ENCODE data around the gene FBXW10.
A peak's percentile ranks its signal among the peaks of the same experiment; 100 is the strongest.
"Not testable (repeated sequence)": the region's sequence is repeated elsewhere in the genome, so short reads cannot be mapped to it uniquely, and the experiment has no call there.

FBXW10 gene

GRCh38 chr17:18743699-18744421 is at the start of gene FBXW10:
FBXW10 (plus strand) TSS chr17:18744054; CDS start chr17:18744245, 191 bp downstream.
- DNase-seq: peak; percentile 17

- DNase-seq: not testable (repeated sequence)
Observed at GRCh38 chr17:18695143-18695542, 48.7 kb upstream of the FBXW10 start.

GRCh38 chr17:18698473-18699103 is 45.3 kb upstream of the FBXW10 start:
- DNase-seq: not testable (repeated sequence)

- DNase-seq: not testable (repeated sequence)
Observed at GRCh38 chr17:18705955-18706354, 37.9 kb upstream of the FBXW10 start.

- not testable (repeated sequence) for DNase-seq
Observed at GRCh38 chr17:18708215-18708614, 35.6 kb upstream of the FBXW10 start.

GRCh38 chr17:18712354-18712999 is 31.4 kb upstream of the FBXW10 start:
- peak; percentile 29 for DNase-seq

- DNase-seq: peak; percentile 38
Observed at GRCh38 chr17:18718643-18719427, 25.0 kb upstream of the FBXW10 start.

GRCh38 chr17:18719428-18720110 is 24.3 kb upstream of the FBXW10 start:
- not testable (repeated sequence) for DNase-seq

- not testable (repeated sequence) for DNase-seq
Observed at GRCh38 chr17:18721775-18722547, 21.9 kb upstream of the FBXW10 start.

GRCh38 chr17:18722612-18723011 is 21.2 kb upstream of the FBXW10 start:
- DNase-seq: not testable (repeated sequence)

- DNase-seq: not testable (repeated sequence)
Observed at GRCh38 chr17:18723509-18723908, 20.3 kb upstream of the FBXW10 start.

GRCh38 chr17:18732438-18732837 is 11.4 kb upstream of the FBXW10 start:
- DNase-seq: not testable (repeated sequence)

- DNase-seq: not testable (repeated sequence)
Observed at GRCh38 chr17:18733350-18733749, 10.5 kb upstream of the FBXW10 start.

- not testable (repeated sequence) for DNase-seq
Observed at GRCh38 chr17:18739616-18740391, 4.0 kb upstream of the FBXW10 start.

- not testable (repeated sequence) for DNase-seq
Observed at GRCh38 chr17:18741228-18741627, 2.6 kb upstream of the FBXW10 start.

GRCh38 chr17:18744726-18745125 is 872 bp downstream of the FBXW10 start:
- not testable (repeated sequence) for DNase-seq

- DNase-seq: not testable (repeated sequence)
Observed at GRCh38 chr17:18746551-18746950, 2.7 kb downstream of the FBXW10 start.

- not testable (repeated sequence) for DNase-seq
Observed at GRCh38 chr17:18747501-18747900, 3.6 kb downstream of the FBXW10 start.

GRCh38 chr17:18750242-18750641 is 6.4 kb downstream of the FBXW10 start:
- not testable (repeated sequence) for DNase-seq

- DNase-seq: not testable (repeated sequence)
Observed at GRCh38 chr17:18753829-18754409, 10.1 kb downstream of the FBXW10 start.

Measured in retina (tissue), 1 donor.